GM18499 (cell line): ENCODE results near the gene STK38L.

Experiments used
- ATAC-seq: cut with Tn5 transposase; IDR thresholded peaks from one replicate; pipeline ENCODE4 v1.9.1; 2021; ENCODE audit warnings: moderate number of reproducible peaks; ENCODE audit not compliant: insufficient read depth, unreplicated experiment

The STK38L gene

GRCh38 chr12:27304856-27305255 lies 60.8 kb downstream of the STK38L start:
- no peak for ATAC-seq

DNA sequence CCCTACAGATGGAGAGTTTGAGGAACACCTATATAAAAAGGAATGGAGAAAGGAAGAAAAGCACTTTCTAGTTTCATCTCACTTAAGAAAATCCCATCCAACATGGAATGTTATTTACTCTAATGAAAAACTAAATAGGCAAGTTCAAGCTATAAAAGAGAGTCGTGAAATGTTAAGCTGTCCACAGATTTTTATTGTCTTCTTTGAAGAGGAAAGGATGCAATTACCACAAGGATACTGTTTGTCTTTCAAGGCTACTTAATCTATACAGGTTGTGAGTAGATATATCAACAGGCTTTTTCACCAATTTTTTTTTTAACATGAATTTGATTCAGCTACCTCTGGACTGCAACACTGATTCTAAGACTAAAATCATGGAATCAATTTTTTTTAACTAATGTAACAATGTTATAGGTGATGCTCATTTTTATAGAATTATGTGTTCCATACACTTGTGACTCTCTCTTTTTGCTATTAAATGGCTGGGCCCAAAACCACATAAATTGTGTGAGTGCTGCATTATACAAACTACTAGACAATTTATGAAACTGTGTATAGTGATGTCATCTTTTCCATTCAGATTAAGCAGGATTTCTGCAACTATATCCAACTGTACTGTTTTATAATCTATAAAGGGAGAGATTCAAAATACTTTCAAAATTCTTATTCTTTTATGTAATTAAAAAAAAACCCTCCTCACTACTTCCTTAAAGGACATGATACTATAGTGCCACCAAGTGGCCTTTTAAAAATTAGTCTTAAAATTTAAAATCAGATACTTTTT lies 61.8 kb downstream of the STK38L start:
- ATAC-seq, result no peak

- no peak for ATAC-seq
Observed at GRCh38 chr12:27309293-27309994, 65.4 kb downstream of the STK38L start.

DNA sequence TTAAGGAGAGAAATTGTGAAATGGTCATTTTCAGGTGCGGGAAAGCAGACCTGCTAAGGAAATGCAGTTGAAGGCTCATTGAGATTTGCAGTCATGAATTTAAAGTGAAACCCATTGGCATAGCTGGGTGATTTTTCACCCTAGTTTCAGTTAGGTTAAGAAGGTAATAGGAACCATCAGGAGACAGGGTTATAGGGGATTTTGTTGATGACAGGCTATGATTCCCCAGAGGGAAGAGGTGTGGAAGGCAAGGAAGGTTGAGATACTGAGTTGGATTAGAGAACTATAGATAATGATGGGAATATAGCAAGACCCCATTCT lies 65.9 kb downstream of the STK38L start:
- ATAC-seq, result no peak

DNA sequence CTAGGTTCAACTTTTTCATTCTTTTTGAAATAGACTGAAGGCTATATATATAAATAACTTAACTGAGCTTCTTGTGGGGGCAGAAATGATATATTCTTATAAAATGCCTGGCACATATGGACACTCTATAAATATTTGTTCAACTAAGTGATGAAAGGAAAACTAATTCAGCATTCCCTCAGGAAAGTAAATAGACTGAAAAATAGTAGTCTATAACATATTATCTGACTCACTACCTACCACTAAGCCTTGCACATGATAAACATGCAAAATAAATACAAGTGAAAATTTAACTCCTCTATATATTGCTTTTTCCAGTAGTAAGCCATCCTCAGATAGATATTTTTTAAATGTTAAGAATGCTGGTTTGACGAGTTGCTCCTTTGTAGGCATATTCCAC lies 72.9 kb downstream of the STK38L start:
- ATAC-seq, result no peak

GRCh38 chr12:27319409-27319808 lies 75.3 kb downstream of the STK38L start:
- no peak for ATAC-seq

- no peak for ATAC-seq
Observed at GRCh38 chr12:27319848-27320247, 75.8 kb downstream of the STK38L start.

DNA sequence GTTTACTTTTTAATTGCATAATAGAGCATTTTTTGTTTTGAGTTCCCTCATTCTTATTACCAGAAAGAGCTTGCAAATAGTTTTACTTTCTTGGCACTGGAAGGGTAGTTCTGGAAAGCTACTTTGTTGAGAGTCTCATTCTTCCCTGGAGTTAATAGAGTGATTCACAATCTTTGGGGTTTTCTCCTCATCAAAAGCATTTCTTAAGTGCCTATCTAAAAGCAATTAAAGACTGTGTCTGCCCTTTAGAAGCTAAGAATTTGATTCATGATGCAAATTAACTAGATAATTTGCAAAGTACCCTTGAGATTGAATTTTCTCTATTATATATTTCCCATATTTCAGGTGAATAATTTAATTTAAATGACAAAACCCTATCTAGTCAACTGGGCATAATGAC lies 80.4 kb downstream of the STK38L start:
- no peak for ATAC-seq

DNA sequence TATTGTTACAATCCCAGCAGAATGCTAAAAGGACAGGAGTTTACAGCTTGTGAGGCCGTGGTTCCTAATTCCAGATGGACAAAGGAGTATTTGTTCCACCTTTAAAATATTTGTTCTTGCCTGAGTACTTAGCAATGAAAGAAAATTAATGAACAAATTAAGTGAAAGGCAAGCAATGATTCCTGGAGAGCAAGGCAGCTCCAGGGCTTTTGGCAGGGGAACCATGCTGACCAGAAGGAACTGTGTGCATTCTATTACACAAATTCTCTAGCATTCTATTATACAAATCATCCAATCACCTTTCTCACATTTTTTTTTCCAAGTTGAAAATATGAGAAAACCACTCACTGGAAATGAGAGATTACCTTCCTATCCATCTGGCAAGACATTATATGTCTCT lies 86.8 kb downstream of the STK38L start:
- no peak for ATAC-seq

DNA sequence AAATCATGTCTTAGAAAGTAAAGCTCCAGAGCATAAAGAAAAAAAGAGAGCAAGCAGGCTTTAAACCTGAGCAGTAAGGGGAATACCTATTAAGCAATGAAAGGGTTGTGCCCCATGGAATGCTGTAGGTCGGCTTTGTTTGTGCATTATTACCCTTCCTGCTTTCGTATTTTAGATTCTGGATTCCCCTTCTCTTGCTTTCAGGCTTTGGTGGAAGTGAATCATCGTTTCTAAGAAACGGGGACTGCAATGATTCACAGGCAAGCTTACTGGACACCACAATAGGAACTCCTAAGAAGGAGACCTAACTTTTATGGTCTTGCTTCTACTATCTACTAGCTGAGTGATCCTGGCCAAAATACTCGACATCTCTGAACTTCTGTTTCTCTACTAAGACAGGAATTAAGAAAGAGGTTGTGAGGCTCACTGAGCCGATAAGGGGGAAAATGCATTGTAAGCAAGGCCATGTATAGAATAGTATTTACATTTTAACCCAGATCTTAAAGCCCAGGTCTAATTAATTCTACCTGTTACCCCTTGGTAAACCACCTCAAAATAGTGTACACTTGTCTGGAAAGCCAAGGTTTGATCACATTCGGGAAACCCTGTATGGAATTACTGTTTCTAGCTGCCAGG lies 87.3 kb downstream of the STK38L start:
- peak; percentile 28 for ATAC-seq

- no peak for ATAC-seq
Observed at GRCh38 chr12:27331927-27332324, 87.8 kb downstream of the STK38L start.

DNA sequence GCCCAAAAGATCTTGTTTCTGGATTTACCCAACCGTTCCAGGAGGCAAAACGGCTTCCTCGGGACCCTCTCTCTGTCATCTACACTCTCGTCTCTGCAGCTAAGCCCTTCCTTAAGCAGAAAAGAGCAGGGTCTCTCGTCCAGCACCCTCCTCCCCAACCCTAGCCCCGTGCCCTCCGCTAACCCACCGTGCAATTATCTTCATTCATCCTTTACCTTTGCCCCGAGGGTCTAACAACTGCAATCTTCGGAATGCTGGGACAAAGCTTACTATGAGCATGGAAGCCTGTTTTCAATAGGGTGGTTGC lies 88.3 kb downstream of the STK38L start:
- ATAC-seq, result no peak

DNA sequence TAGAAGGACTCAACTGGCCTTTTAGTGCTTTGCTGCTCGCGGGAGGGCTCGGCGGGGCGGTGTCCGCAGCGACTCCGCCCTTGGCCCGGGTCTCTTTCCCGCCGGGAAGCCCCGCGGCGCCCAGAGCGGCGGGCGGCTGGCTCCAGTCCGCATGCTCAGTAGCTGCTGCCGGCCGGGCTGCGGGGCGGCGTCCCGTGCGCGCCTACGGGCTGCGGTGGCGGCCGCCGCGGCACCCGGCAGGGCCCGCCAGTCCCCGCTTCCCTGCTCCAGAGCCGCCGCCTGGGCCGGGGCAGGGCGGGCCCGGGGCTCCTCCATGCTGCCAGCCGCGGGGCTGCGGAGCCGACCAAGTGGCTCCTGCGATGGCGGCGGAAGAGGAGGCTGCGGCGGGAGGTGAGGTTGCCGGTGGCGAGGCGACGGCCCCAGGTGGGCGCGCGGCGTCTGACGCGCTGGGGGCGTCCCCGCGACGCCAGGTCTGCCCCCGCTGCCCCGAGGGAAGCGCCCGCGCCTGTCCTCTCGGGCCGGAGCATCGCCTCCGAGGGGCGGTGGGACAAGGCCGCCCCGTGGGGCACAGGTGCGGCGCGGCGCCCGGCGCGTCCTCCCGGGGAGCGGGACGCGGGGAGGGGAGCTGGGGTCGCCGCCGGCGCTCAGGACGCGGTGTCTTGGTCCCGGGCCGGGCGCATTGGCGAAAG lies 88.8 kb downstream of the STK38L start, which contains the start of gene BMAL2:
BMAL2 (plus strand) TSS at position 123 of the 689 bp plus-strand sequence; CDS start at position 360, 237 bp downstream.
- no peak for ATAC-seq

GRCh38 chr12:27333403-27334009 lies 89.4 kb downstream of the STK38L start:
- ATAC-seq, result no peak

GRCh38 chr12:27334042-27334720 lies 90.1 kb downstream of the STK38L start:
- no peak for ATAC-seq

- no peak for ATAC-seq
Observed at GRCh38 chr12:27334721-27335082, 90.6 kb downstream of the STK38L start.

DNA sequence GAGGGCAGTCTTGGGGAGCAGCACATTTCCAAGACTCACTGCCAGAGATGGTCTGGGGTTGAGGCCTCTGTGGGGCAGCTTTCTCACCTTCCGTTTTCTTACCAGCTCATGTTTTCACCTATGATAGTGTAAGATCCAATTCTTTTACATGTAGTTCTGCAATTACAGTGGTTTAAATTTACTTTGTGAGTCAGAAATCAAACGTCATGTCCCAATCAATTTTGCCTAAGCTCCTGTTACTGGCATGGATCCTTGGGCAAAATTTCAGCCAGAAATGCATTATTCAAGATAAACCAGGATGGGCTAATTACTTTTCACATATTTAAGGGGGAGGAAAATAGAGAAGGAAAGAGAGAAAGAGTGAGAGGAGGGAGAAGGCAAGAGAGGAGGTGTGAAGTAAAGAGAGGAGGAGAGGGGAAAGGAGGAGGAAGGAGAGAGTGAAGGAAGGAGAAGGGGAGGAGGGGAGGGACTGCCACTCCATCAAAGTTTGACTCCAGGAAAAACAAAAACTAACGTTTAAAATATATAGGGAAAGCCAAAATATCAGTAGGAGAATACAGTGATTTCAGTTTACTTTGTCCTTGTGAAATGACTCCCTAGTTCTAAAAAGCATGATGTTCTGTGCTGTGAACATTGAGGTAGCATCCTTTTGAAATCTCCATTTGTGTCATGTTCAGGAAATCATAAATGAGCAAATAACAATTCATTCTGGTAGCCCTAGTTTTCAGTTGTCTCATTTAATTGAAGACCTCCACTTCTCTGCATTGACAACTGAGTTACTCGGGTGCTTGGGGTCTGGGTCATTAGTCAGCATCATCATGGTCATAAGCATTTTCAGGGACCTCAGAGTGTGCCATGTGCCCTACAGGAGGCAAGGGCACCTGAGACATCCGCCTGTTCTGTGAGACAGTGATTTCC lies 91.5 kb downstream of the STK38L start:
- ATAC-seq, result no peak

DNA sequence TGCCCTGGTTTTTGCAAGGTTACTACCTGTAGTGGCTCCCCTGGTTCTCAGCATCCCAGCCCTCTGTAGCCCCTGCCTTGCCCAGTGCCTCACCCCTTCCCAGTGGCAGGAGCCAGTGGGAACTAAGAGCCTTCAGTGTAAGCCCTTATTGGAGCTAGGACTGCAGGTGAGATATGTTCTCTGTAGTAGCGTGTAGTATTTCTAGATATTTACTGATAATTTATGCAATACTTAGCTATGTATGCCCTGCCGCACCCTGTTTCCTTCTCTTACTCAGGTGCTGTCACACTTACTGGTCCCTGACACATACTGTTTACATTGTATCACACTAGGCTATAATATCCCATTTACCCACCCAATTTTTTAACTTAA lies 92.2 kb downstream of the STK38L start:
- ATAC-seq, result no peak

DNA sequence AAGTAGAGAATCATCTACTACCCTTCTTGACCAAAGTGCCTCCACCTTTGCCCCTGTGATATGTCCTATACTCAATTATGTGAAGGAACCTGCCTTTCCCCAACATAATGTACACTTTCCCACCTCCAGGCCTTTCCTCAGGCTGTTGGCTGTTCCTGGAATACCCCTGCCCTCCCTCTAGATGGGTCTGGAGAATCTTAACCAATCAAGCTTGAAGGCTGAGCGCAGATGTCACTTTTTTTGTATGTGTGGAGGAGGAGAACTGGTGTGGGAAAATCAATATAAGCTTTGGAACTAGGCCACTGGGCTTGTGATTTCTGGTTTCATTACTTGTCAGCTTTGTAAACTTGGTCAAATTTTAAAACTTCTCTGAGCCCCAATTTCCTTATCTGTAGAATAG lies 93.3 kb downstream of the STK38L start:
- no peak for ATAC-seq
